IPS DF 6.9 (cell line): ENCODE data around the gene SFXN5.

Experiments used
- DNase-seq: peaks from one replicate; pipeline ENCODE4 v3.0.0-alpha.2; 2013; ENCODE audit warnings: low read depth, low spot score
- H3K27ac ChIP-seq: one replicate; pipeline ENCODE4 v1.5.1; 2013; ENCODE audit warnings: low read length, control low read depth
- H3K27me3 ChIP-seq: 2 replicates; pipeline ENCODE4 v1.6.1; 2013; ENCODE audit warnings: mild to moderate bottlenecking, low read length; ENCODE audit not compliant: control insufficient read depth, insufficient read depth
- H3K36me3 ChIP-seq: 2 replicates; pipeline ENCODE4 v1.6.1; 2013; ENCODE audit warnings: low read length; ENCODE audit not compliant: control insufficient read depth, insufficient read depth
- H3K4me1 ChIP-seq: 2 replicates; pipeline ENCODE4 v1.6.1; 2013; ENCODE audit warnings: low read length; ENCODE audit not compliant: control insufficient read depth, insufficient read depth
- H3K4me3 ChIP-seq: 2 replicates; pipeline ENCODE4 v1.5.1; 2013; ENCODE audit warnings: mild to moderate bottlenecking, low read length
- H3K9me3 ChIP-seq: 2 replicates; pipeline ENCODE4 v1.6.1; 2013; ENCODE audit warnings: low read length, inconsistent platforms; ENCODE audit not compliant: control insufficient read depth, insufficient read depth
- WGBS: extraction: QIAGEN DNeasy Blood & Tissue Kit; methylation state at CpG from one replicate; pipeline ENCODE4 v1.1.7; 2013; ENCODE audit warnings: mixed read lengths, missing lambda C conversion rate; ENCODE audit not compliant: insufficient read length, insufficient coverage; 5-methylcytosine and 5-hydroxymethylcytosine counted together

The SFXN5 gene

DNA sequence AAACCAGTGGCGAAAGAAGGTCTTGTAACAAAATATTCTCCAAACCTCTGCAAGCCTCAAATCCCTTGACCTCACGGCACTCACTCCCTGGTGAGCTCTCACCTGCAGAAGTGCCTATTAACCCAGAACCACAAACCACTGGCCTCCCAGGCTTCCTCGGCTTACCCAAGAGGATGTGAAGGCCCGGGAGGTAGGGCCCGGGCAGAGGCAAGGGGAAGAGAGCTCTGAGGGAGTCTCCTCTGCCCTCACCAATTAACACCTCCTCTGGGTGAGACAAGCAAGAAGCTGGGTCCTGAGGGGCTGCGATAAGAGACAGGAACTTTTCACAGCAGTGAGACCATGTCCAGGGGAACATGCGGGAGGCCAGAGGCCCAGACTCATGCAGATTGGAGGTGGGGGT is 100.5 kb downstream of the SFXN5 start:
- H3K27me3 ChIP-seq = no peaks in the 10 kb centered on the region
- no peak for DNase-seq
- H3K36me3 ChIP-seq = no peaks in the 10 kb centered on the region
- no peak overlapping the region for H3K27ac ChIP-seq
- peaks cover 6% of the 10 kb centered on the region for H3K4me1 ChIP-seq
- no peak overlapping the region for H3K4me3 ChIP-seq
- H3K9me3 ChIP-seq = no peaks in the 10 kb centered on the region
- WGBS = no CpG with 5 or more reads among the region's 7 CpGs

- no CpG with 5 or more reads among the region's 4 CpGs for WGBS
- H3K4me3 ChIP-seq = no peak overlapping the region
- no peaks in the 10 kb centered on the region for H3K27me3 ChIP-seq
- no peak overlapping the region for H3K27ac ChIP-seq
- DNase-seq = no peak
- no peaks in the 10 kb centered on the region for H3K9me3 ChIP-seq
- H3K36me3 ChIP-seq = no peaks in the 10 kb centered on the region
- peaks cover 6% of the 10 kb centered on the region for H3K4me1 ChIP-seq
These were observed 101.8 kb downstream of the SFXN5 start for GRCh38 chr2:72969706-72970105.

DNA sequence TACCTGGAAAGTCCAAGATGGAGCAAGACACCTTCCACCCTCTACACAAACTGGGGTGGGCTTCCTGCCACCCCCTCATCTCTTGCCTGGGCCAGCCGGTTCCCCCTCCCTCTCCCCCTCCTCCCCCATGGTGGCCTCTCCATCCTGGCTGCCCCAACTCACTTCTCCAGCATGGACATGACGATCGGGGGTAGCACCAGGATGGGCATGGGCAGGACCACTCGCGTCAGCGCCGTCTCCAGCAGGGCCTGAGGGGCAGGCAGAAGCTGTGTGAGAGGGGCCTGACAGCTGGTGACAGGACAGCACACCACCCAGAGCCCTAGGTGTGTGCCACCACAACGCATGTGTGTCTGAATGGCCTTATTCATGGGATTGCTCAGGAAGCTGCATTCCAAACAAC is 103.2 kb downstream of the SFXN5 start:
- Histone ChIP-seq H3K36me3 (no peaks in the 10 kb centered on the region), H3K27ac (no peak overlapping the region), H3K4me1 (peaks cover 11% of the 10 kb centered on the region), H3K9me3 (no peaks in the 10 kb centered on the region), H3K4me3 (no peak overlapping the region), H3K27me3 (no peaks in the 10 kb centered on the region)
- no peak for DNase-seq
- WGBS = no CpG with 5 or more reads among the region's 8 CpGs

DNA sequence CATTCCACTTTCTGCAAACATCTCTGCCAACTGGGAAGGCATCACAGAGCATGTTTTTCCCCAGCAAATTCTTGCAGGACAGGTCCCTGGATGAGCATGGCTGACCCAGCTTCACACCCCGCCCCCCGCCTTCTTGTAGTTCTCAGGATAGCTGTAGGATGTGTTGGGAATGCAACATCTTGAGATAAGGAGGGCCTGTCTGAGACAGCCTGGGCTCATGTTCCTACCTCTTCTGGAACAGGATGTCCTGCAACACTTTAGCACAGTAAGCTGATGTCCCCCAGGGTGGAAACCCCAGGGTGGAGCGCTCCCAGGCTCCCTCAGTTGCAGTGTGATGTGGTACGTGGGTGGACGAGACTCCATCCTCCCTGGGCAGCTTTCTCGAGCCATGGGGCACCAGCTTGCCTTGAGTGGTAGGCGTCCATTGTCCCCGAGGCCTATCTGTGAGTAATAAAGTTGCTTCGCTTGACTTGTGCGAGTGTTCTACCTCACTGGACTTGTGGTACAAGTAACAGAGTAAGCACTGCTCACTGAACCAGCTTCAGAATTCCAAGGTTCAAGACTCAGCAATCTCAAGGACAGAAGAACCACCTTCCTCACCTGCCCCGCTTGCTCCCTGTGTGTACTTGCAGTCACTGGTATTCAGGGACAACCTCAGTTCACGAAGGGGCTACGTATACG is 105.6 kb downstream of the SFXN5 start:
- no peak for DNase-seq
- WGBS = no CpG with 5 or more reads among the region's 14 CpGs

DNA sequence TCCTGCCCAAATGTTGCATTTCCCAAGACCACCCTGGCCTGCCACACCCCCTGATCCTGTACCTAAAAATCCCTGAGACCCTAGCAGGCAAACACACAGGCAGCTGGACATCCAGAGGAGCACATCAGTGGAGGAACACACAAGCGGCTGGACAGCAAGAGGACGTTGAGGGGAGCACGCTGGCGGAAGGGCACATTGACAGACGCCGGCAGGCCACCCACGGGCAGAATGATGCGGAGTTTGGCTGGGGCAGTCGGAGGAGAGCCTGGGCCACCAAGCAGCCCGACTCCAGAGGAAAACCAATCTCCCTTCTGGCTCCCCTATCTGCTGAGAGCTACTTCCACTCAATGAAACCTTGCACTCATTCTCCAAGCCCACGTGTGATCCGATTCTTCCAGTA is 106.5 kb downstream of the SFXN5 start:
- H3K4me1 ChIP-seq = peaks cover 19% of the 10 kb centered on the region
- no CpG with 5 or more reads among the region's 12 CpGs for WGBS
- no peaks in the 10 kb centered on the region for H3K27me3 ChIP-seq
- H3K36me3 ChIP-seq = no peaks in the 10 kb centered on the region; the same call in 1 of the 2 replicates
- H3K9me3 ChIP-seq = no peaks in the 10 kb centered on the region
- DNase-seq = no peak
- no peak overlapping the region for H3K4me3 ChIP-seq
- no peak overlapping the region for H3K27ac ChIP-seq

More for the DNA sequence above, 105.6 kb downstream of the SFXN5 start:
- H3K36me3 ChIP-seq = no peaks in the 10 kb centered on the region; the same call in 1 of the 2 replicates
- no peaks in the 10 kb centered on the region for H3K9me3 ChIP-seq
- H3K4me3 ChIP-seq = no peak overlapping the region
- peaks cover 19% of the 10 kb centered on the region for H3K4me1 ChIP-seq
- no peaks in the 10 kb centered on the region for H3K27me3 ChIP-seq
- no peak overlapping the region for H3K27ac ChIP-seq

DNA sequence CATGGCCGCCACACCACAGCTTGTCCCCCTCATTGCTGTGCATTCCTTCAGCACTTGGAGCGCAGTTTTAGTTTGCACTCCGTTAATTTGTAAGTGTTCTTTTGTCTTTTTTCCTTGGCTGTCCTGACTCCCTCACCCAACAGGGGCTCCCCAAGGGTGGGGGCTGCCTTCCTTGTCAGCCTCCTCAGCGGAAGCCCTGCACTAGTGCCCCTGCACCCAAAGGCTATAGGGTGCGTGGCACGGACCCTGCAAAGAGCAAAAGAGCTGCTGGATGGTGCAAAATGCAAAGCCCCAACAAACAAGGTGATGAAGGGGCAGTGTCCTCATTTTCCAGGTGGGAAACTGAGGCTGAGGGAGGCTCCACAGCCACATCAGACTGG is 107.4 kb downstream of the SFXN5 start:
- Histone ChIP-seq H3K9me3 (no peaks in the 10 kb centered on the region), H3K4me1 (peaks cover 19% of the 10 kb centered on the region), H3K27ac (no peak overlapping the region), H3K27me3 (no peaks in the 10 kb centered on the region), H3K4me3 (no peak overlapping the region), H3K36me3 (no peaks in the 10 kb centered on the region; the same call in 1 of the 2 replicates)
- no peak for DNase-seq
- no CpG with 5 or more reads among the region's 6 CpGs for WGBS

- Histone ChIP-seq H3K4me1 (peaks cover 19% of the 10 kb centered on the region), H3K27me3 (no peaks in the 10 kb centered on the region), H3K27ac (no peak overlapping the region), H3K36me3 (no peaks in the 10 kb centered on the region; the same call in 1 of the 2 replicates), H3K4me3 (no peak overlapping the region), H3K9me3 (no peaks in the 10 kb centered on the region)
- peak; percentile 76 for DNase-seq
- no CpG with 5 or more reads among the region's 10 CpGs for WGBS
These were observed 107.9 kb downstream of the SFXN5 start for GRCh38 chr2:72963423-72964145.

DNA sequence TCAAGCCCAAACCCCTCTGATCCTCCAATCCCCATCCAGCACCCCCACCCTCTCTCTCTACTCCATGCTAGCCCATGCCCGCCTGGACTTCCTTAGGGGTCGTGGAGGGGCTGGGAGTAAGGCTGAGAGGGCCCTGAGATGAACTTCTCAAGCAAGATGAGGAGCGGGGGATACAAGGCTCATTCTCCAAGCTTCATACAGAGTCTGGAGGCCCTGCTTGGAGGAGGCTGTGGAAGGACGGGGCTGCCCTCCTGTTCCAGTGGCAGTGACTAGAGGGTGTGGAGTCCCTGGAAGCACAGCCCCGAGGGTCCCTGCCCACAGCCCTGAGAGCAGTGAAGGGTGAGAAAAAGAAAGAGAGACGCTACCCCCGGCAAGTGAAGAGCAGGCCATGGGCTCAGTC is 108.6 kb downstream of the SFXN5 start:
- WGBS = no CpG with 5 or more reads among the region's 7 CpGs
- H3K9me3 ChIP-seq = no peaks in the 10 kb centered on the region
- no peak overlapping the region for H3K27ac ChIP-seq
- no peaks in the 10 kb centered on the region; the same call in 1 of the 2 replicates for H3K36me3 ChIP-seq
- peaks cover 19% of the 10 kb centered on the region for H3K4me1 ChIP-seq
- no peaks in the 10 kb centered on the region for H3K27me3 ChIP-seq
- DNase-seq = no peak
- no peak overlapping the region for H3K4me3 ChIP-seq

DNA sequence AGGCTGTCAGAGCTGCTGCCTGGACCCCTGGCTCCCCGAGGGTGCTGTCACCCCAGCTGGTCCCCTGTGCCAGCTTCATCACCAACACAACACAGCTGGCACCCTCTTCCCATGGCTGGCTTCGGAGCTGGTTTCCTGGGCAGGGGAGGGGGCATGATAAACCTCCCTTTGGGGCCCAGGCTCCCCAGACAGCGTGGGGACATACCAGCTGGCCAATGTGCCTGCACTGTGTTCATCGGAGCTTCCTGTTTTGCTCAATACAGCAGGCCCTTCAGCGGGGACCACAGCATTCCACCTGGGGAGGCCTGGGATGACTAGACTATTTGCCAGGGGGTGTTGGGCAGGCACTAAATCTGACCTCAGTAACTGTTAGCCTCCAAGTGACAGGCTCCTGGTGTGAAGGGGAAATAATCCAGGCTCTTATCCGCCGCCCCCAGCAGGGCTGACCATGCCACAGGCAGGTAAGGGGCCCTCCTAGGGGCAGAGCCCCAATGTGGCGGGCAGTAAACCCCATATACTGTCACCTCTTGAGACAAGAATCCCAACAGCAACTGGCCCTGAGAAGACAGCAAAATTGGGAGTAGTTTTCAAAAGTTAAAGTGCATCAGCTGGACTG is 109.6 kb downstream of the SFXN5 start:
- Histone ChIP-seq H3K27me3 (no peaks in the 10 kb centered on the region), H3K4me1 (peaks cover 19% of the 10 kb centered on the region), H3K27ac (no peak overlapping the region), H3K4me3 (no peak overlapping the region), H3K9me3 (no peaks in the 10 kb centered on the region), H3K36me3 (no peaks in the 10 kb centered on the region; the same call in 1 of the 2 replicates)
- no peak for DNase-seq
- WGBS = no CpG with 5 or more reads among the region's 8 CpGs

DNA sequence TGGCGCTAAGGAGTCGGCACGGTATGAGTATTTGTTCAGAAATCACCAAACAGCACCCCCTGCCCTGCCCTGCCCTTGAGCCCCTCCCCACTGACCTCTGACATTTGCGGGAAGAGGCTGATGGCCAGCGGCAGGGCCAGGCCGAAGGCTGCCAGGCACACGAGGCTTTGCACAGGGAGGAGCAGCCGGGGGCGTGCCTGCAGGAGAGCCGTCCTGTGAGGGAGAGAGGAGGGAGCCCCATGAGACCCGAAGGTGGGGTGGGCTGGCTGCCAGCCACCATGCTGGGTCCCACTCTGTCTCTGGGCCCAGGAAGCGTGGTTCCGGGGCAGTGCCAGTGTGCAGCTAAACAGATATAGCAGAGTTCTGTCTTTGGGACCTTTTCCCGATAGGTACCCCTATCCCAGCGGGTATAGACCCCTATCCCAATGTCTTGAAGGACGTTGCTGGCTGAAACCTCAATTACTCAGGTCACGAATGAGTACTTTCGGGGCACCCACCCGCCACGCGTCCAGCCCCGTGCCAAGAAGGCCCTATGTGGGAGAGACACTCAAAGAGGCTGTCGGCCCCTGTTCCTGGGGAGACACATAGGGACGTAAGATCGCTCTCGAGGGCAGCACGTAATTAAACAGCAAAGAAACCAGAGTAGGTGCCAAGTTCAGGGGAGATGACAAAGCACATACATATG is 110.3 kb downstream of the SFXN5 start:
- H3K27me3 ChIP-seq = no peaks in the 10 kb centered on the region
- no peaks in the 10 kb centered on the region; the same call in 1 of the 2 replicates for H3K36me3 ChIP-seq
- no peak for DNase-seq
- no peaks in the 10 kb centered on the region for H3K9me3 ChIP-seq
- H3K27ac ChIP-seq = no peak overlapping the region
- peaks cover 19% of the 10 kb centered on the region for H3K4me1 ChIP-seq
- no peak overlapping the region for H3K4me3 ChIP-seq
- WGBS = no CpG with 5 or more reads among the region's 27 CpGs
